ENCODE results near the gene BSND.

BSND gene

DNA sequence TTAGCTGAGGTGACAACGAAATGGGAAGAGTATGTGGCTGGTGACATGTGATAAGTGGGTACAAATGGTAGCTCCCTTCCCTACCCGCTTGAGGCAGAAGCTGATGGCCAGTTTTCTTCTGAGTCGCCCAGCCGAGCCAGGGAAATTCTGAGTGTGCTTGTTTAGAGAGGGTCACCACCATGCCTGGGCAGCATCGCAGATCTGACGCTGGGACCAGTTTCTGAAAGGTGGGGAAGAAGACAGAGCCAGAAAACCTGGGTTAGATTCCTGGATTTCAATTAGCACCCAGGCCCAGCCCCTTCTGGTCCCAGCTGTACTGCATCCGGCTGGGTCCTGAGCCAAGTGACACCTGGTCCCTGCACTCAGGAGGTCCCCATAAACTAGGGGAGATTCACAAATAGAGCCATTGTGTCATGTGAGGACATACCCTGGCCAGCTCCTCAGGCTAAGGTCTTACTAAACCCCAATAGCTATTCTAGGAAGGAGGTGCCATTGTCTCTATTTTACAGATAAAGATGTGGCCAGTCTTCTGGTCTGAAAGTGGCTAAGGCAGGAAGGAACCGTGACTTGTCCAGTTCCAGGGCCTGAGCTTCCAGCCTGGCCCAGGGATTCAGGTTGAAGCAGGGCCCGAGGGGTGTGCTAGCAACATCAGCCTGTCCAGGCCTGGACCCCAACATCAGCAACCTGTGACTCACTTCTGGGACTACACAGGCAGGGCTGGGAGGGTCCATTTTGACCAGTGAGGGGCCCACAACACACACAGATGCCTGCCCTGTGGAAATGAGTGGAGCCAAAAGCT, 20.0 kb upstream of the BSND start:
- no peak for DNase-seq (ENCODE audit: low read depth)
- TF ChIP-seq, protein P1, sequence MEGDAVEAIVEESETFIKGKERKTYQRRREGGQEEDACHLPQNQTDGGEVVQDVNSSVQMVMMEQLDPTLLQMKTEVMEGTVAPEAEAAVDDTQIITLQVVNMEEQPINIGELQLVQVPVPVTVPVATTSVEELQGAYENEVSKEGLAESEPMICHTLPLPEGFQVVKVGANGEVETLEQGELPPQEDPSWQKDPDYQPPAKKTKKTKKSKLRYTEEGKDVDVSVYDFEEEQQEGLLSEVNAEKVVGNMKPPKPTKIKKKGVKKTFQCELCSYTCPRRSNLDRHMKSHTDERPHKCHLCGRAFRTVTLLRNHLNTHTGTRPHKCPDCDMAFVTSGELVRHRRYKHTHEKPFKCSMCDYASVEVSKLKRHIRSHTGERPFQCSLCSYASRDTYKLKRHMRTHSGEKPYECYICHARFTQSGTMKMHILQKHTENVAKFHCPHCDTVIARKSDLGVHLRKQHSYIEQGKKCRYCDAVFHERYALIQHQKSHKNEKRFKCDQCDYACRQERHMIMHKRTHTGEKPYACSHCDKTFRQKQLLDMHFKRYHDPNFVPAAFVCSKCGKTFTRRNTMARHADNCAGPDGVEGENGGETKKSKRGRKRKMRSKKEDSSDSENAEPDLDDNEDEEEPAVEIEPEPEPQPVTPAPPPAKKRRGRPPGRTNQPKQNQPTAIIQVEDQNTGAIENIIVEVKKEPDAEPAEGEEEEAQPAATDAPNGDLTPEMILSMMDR (IDR thresholded peaks at IDR 0.05; ENCODE audit: low read depth, low read length): no peak
- TF ChIP-seq, protein P2, sequence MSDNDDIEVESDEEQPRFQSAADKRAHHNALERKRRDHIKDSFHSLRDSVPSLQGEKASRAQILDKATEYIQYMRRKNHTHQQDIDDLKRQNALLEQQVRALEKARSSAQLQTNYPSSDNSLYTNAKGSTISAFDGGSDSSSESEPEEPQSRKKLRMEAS (IDR thresholded peaks at IDR 0.05; ENCODE audit: low read depth, low read length): no peak
- TF ChIP-seq MYC (IDR thresholded peaks at IDR 0.05; ENCODE audit: low read depth, low read length): no peak
- no peak for TF ChIP-seq POLR2A (IDR thresholded peaks at IDR 0.05; ENCODE audit: extremely low read depth, insufficient read length)
- H3K4me3 ChIP-seq (ENCODE audit: low read depth, low read length): no peak overlapping the region

DNA sequence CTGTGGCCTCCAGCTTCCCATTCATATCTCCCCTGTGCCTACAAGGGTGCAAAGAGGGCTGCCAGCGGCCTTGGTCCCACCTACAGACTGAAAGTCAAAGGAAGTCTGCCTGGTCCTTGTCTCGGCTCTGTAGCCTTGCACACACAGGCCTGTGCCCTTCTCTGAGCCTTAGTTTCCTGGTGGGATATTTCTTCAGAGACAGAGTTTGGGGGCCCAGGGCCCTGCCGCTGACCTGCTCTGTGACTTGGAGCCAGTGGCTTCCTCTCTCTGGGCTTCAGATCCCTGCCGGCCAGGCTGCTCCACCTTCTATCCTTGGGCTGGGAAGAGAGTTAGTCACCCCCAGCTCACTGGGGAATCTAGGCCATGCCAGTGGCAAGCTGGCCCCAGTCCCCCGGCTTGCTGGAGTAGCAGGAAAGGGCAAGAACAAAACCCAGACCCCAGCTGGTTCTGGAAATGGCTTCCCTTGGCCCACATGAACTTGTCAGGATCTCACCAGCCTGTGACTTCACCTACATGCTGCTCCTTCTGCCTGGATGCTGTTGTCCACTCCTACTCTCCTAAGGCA, 19.3 kb upstream of the BSND start:
- H3K4me3 ChIP-seq (ENCODE audit: low read depth, low read length): no peak overlapping the region
- TF ChIP-seq, protein P1 (IDR thresholded peaks at IDR 0.05; ENCODE audit: low read depth, low read length): no peak
- TF ChIP-seq POLR2A (IDR thresholded peaks at IDR 0.05; ENCODE audit: extremely low read depth, insufficient read length): no peak
- no peak for DNase-seq (ENCODE audit: low read depth)

DNA sequence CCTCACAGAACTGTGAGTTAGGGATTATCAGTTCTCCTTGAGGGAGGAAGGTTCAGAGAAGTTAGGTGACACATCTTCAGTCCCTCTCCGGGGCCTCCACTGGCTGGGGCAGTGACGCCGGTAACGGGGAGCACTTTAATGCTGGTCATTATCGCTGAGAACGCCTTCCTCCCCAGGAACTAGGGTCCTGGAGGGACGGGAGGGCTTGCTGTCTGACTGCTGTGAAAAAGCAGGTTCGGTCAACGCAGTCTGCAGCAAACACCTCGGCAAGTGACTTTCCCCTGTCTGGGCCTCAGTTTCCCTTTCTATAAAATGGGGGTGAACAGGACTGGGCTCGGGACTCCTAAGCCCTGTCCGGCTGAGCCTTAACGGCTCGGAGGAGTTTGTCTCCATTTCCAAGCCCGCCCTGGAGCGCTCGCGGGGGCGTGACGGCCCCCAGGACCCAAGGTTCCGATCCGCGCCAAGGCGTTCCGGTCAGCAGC, 18.6 kb upstream of the BSND start:
- DNase-seq (ENCODE audit: low read depth): no peak
- H3K4me3 ChIP-seq (ENCODE audit: low read depth, low read length): no peak overlapping the region
- TF ChIP-seq MYC (IDR thresholded peaks at IDR 0.05; ENCODE audit: low read depth, low read length) (no peak), POLR2A (IDR thresholded peaks at IDR 0.05; ENCODE audit: extremely low read depth, insufficient read length) (no peak)
- TF ChIP-seq, protein P1 (IDR thresholded peaks at IDR 0.05; ENCODE audit: low read depth, low read length): no peak
- TF ChIP-seq, protein P2 (IDR thresholded peaks at IDR 0.05; ENCODE audit: low read depth, low read length): no peak

DNA sequence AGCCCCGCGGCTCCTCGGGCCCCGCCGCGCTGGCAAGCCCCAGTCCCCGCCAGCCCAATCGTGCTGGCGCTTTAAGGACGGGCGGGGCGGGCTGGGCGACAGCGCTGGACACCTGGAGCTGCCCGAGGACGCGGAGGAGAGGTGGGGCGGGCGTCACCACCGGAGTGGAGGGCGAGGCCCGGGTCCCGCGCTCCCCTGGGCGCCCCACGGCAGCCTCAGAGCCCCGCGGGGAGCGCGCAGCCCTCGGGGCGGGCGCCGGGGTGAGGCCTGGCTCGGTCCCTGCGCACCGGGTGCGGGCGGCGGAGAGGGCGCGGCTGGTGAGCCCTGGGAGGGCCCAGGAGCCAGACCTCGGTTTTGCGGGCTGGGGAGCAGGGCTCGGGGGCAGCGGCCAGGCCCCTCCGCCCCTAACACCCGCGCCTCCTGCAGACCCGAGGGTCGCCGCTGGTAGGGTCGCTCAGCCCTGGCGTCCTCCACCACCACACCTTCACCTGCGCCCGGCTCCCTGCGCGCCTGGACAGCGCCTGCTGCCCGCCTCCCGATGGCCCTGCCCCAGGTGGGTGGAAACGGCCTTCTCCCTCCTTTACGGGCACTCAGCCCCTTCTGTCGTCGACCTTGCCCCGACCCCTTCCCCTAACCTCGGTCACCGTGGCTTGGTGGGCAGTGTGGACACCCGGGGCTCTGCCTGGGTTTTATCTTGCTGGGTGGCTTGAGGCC, 18.0 kb upstream of the BSND start, which contains the start of gene TMEM61:
TSS of gene TMEM61 (plus strand) at position 101 of the 714 bp plus-strand sequence. CDS start at position 539, 438 bp downstream.
- TF ChIP-seq, protein P1 (IDR thresholded peaks at IDR 0.05; ENCODE audit: low read depth, low read length): no peak
- TF ChIP-seq MYC (IDR thresholded peaks at IDR 0.05; ENCODE audit: low read depth, low read length) (no peak), POLR2A (IDR thresholded peaks at IDR 0.05; ENCODE audit: extremely low read depth, insufficient read length) (no peak)
- TF ChIP-seq, protein P2 (IDR thresholded peaks at IDR 0.05; ENCODE audit: low read depth, low read length): no peak
- DNase-seq (ENCODE audit: low read depth): no peak
- no peak within 1 kb of the TSS for H3K4me3 ChIP-seq (ENCODE audit: low read depth, low read length)

DNA sequence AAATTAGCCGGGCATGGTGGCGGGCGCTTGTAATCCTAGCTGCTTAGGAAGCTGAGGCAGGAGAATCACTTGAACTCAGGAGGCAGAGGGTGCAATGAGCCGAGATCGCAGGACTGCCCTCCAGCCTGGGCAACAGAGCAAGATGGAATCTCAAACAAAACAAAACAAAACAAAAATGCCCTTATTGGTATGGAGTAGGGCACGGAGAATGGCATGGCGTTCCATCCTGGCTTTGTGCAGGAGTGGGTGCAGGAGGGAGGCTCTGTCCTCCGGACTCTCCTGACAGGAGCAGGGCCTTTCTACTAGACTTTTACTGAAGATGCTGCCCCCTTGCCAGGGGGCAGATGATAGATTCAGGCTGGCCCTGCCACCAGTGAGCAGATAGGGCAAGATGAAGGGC, 17.3 kb upstream of the BSND start:
- no peak overlapping the region for H3K4me3 ChIP-seq (ENCODE audit: low read depth, low read length)
- no peak for DNase-seq (ENCODE audit: low read depth)
- TF ChIP-seq MYC (IDR thresholded peaks at IDR 0.05; ENCODE audit: low read depth, low read length): no peak
- no peak for TF ChIP-seq POLR2A (IDR thresholded peaks at IDR 0.05; ENCODE audit: extremely low read depth, insufficient read length)
- TF ChIP-seq, protein P1 (IDR thresholded peaks at IDR 0.05; ENCODE audit: low read depth, low read length): no peak
- TF ChIP-seq, protein P2 (IDR thresholded peaks at IDR 0.05; ENCODE audit: low read depth, low read length): no peak

All from NB4 (cell line).